ENCODE data around the gene FXYD2. TPM values are rescaled to one million over a fixed set of nuclear protein-coding genes. Genes with fewer than 3 reads are reported as not detected.
A peak's percentile ranks its signal among the peaks of the same experiment; 100 is the strongest.

Gene FXYD2
- total RNA-seq, 2 donors from 2014 or later = 0.61 to 1.0 TPM

DNA sequence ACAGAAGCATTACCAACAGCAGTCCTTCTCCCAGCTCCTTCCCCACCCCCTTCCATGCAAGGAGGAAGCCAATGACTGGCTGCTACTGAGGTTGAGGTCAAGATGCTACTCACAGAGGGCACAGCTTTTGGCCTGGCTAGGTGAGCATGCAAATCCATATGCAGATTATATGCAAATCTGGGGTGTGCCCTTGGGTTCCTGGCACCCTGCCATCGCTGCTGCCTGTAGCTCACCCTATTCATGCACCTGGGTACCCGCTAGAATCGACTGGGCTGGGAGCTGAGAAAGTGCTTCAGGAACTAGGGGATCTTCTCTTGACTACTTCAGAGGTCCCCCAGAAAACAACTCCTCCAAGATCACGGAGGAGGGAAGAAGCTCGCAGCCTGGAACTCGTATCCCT lies 31.6 kb downstream of the FXYD2 start:
- intact Hi-C loops (cut with DNase I, micrococcal nuclease) = no loop called here
- ATAC-seq = no peak
- DNase-seq = no peak

GRCh38 chr11:117792241-117792640 lies 32.3 kb downstream of the FXYD2 start:
- ATAC-seq (no peak), DNase-seq (no peak)
- intact Hi-C loops (cut with DNase I, micrococcal nuclease) = no loop called here

DNA sequence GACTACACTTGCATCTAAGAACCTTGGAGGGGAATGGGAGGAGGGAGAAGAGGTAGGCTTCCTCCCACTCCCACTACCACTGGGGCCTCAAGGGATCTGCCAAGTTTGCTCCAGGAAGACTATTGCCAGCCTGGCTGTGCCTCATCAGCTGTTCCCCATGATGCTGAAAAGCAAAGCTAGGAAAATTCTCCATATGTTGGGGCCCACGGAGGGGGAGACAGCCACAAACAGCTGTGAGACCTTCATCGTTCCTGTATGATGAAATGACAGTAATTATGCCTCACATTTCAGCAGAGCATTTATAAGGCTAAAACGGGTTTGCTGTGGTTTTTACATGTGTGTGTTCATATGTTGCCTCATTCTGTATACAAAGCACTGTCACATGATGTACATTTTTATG lies 34.3 kb downstream of the FXYD2 start:
- ATAC-seq (no peak), DNase-seq (no peak)
- intact Hi-C loops (cut with DNase I, micrococcal nuclease) = no loop called here

DNA sequence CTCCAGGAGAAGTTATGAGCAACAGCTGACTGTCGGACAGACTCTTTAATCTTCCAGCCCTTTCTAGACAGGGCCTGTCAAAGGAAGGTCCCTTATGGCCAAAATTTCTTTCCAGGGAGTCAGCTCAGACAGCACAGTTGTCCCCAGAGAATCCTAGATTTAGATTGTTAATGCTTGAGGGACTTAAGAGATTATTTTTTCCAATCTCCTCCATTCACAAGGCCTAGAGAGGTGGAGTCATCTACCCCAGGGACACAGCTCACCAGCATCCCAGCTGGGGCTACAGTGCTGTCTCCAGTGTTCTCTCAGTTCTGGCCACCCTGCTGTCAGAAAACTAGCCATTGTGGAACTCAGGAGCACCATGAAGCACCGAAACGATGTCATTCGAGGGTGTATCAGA lies 35.3 kb downstream of the FXYD2 start:
- no peak for ATAC-seq
- no peak for DNase-seq
- intact Hi-C loops (cut with DNase I, micrococcal nuclease) = no loop called here

- ATAC-seq (peak; percentile 44), DNase-seq (no peak)
- intact Hi-C loops (cut with DNase I, micrococcal nuclease) = no loop called here
Observed at GRCh38 chr11:117786135-117786870, 38.2 kb downstream of the FXYD2 start.

DNA sequence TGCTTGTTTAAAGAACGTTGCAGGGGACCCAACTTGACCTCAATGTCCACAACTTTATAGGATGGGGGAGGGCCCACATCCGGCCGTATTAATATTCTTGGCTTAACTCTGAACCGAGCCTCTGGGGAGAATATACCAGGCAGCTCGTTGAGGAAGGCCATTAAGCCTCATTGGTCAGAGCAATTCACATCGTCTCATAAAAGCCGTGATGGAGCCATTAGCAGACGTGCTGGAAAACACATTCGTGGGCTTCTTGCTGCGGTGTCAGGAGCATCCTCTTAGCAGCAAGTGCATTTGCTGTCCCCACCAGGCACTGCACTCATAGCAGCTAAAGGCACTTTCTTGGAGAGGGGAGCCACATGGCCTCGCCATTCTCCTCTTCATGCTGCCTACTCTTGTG lies 42.4 kb downstream of the FXYD2 start:
- DNase-seq (no peak), ATAC-seq (no peak)
- intact Hi-C loops (cut with DNase I, micrococcal nuclease) = no loop called here

DNA sequence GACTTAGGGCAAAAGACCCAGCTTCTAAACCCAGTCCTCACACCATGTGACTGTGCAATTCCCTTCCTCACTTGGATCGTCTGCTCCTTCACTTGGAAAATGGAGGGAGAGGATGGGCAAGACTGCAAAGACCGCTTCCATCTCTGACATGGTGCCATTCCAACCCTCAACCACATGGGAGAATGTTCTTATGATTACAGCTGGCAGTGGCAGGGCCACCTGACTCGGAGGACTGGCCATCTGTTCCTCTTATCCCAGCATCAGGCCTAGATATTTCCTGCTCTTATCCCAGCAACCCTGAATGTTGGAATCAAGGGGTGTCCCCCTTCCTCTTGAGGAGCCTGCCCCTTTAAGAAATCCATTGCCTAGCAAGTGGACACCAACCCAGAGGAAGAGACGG lies 42.9 kb downstream of the FXYD2 start:
- ATAC-seq = no peak
- DNase-seq = no peak
- intact Hi-C loops (cut with DNase I, micrococcal nuclease) = no loop called here

- DNase-seq (no peak), ATAC-seq (no peak)
- intact Hi-C loops (cut with DNase I, micrococcal nuclease) = no loop called here
Observed at GRCh38 chr11:117780456-117780855, 44.1 kb downstream of the FXYD2 start.

DNA sequence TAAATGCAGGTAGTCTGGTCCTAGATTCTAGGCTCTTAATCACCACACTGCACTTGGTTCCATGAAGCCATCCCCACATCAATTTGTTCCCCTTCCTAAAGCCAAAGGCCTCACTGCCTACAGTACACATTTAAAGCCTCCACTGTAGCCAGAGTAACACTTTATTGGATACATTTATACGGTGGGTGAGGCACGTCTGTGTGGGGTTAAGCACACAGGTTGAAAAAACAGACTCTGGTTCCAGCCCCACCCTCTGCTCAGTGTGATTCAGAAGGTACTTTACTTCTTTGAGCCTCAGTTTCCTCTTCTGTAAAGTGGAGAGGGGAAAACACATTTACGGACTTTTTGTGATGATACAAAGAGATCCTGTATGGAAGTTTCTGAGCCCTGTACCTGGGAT lies 50.0 kb downstream of the FXYD2 start:
- ATAC-seq (peak; percentile 99), DNase-seq (peak; percentile 29 to 48)
- intact Hi-C loops (cut with DNase I, micrococcal nuclease) = no loop called here

DNA sequence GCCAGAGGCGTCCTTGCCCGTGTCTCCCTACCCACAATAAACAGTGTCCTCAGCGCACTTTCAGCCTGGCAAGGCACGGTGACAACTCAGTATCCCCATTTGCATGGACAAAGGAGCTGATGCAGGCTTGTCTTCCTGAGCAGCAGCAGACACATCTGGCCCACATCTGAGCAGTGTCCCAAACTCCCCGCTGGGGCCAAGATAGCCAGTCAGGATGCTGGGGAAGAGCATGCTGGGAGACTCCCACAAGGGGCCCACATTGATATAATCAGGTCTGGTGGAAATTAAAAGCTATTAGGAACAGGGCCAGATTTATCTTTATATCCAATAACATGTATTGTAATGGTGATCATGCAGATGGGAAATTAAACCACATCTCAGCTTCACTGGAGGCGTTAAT lies 52.2 kb downstream of the FXYD2 start:
- no peak for ATAC-seq
- intact Hi-C loops (cut with DNase I, micrococcal nuclease) = no loop called here
- no peak for DNase-seq

GRCh38 chr11:117771841-117772240 lies 52.7 kb downstream of the FXYD2 start:
- ATAC-seq = no peak
- DNase-seq = no peak
- intact Hi-C loops (cut with DNase I, micrococcal nuclease) = no loop called here

DNA sequence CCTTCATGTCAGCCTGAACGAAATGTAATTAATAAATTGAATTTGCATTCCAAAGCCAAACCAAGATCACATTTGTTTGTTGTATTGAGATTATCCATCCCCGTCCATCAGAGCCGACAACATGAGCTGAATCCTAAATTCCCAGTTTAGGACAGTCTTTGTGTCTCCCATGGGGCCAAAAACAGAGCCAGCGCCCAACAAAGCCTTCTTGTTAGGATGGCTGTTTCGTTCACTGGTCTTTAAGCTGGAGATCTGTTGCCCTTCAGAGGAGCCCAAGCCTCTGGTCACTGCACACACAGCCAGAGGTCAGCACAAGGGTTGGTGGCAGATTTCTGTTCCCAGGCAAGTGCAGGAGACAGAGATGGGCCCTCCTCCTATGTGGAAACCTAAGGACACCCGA lies 53.3 kb downstream of the FXYD2 start:
- ATAC-seq (no peak), DNase-seq (no peak)
- intact Hi-C loops (cut with DNase I, micrococcal nuclease) = no loop called here

DNA sequence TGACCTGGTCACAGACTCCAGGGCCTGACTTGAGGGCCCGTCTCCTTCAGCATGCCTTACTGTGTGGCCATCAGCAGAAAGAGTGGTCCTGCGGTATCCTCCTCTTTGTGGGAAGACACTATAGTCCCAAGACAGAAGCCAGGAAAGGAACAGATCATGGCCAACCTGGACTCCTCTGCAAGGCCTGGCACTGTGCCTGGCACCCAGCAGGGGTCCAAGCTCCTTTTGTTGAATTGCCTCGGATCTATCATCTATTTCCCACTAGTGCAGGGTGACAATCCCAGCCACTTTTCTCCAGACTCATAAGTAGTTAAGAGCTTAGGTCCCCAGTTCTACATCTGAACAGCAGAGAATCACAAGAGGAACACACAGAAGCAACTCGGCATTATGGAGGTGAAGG lies 54.5 kb downstream of the FXYD2 start:
- intact Hi-C loops (cut with DNase I, micrococcal nuclease) = no loop called here
- DNase-seq (no peak), ATAC-seq (no peak)

Other genes starting within 250 kb of the FXYD2 start
- gene DSCAML1, start 27.5 kb downstream of the FXYD2 start, total RNA-seq = 1 to 10 TPM; 3.6 to 8.6 TPM
- 10 to 100 TPM in 1 of 2 donors, 1 to 10 TPM in 1; 4.4 to 37.2 TPM for gene FXYD6, start 51.9 kb upstream of the FXYD2 start, total RNA-seq
- gene TMPRSS13, start 104.7 kb upstream of the FXYD2 start, total RNA-seq = under 1 TPM; 0.46 to 0.87 TPM
- 10 to 100 TPM in 1 of 2 donors, 1 to 10 TPM in 1; 4.4 to 19.0 TPM for gene IL10RA, start 161.7 kb upstream of the FXYD2 start, total RNA-seq

Data from left colon (tissue), 2 donors.